C4-2B (cell line): ENCODE data around the gene CHTF18.

ENCODE experiments used
- ZFX ChIP-seq: fragments of 450-650 bp; IDR thresholded peaks from 2 replicates; pipeline ENCODE4 v1.6.1; 2017
- TF ChIP-seq, protein P1 (sequence below): fragments of 450-650 bp; conservative IDR thresholded peaks from 2 replicates; pipeline ENCODE4 v1.5.1; 2017; ENCODE audit warnings: mild to moderate bottlenecking

DNA sequence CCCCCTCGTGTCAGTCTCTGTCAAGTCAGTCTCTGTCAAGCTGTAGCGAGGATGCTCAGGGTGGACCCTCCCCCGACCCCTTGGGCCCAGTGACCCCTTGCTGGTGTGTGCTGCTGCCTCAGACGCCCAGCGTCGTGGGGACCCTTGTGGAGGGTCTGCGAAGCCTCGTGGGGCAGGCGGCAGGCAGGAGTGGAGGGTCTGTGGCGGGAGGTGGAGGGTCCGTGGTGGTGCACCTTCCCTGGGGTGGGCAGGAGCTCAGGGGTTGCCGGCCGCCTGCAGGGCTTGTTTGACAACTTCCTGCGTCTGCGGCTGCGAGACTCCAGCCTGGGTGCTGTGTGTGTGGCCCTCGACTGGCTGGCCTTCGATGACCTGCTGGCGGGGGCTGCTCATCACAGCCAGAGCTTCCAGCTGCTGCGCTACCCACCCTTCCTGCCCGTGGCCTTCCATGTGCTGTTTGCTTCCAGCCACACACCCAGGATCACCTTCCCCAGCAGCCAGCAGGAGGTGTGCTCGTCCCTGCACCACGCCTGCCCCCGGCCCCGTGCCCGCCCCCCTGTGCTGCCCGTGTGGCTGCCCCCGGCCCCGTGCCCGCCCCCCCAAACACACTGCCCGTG, 6.5 kb downstream of the CHTF18 start:
- TF ChIP-seq, protein P1, sequence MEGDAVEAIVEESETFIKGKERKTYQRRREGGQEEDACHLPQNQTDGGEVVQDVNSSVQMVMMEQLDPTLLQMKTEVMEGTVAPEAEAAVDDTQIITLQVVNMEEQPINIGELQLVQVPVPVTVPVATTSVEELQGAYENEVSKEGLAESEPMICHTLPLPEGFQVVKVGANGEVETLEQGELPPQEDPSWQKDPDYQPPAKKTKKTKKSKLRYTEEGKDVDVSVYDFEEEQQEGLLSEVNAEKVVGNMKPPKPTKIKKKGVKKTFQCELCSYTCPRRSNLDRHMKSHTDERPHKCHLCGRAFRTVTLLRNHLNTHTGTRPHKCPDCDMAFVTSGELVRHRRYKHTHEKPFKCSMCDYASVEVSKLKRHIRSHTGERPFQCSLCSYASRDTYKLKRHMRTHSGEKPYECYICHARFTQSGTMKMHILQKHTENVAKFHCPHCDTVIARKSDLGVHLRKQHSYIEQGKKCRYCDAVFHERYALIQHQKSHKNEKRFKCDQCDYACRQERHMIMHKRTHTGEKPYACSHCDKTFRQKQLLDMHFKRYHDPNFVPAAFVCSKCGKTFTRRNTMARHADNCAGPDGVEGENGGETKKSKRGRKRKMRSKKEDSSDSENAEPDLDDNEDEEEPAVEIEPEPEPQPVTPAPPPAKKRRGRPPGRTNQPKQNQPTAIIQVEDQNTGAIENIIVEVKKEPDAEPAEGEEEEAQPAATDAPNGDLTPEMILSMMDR = no peak
- TF ChIP-seq ZFX = no peak
